ENCODE measurements around the gene SHH.
A peak's percentile ranks its signal among the peaks of the same experiment; 100 is the strongest.

SHH gene

GRCh38 chr7:155809332-155809946, 2.8 kb downstream of the SHH start:
- H3K4me3 ChIP-seq (ENCODE audit: low read length): no peak overlapping the region
- no peak for DNase-seq (ENCODE audit: low read depth, low spot score)

- DNase-seq (ENCODE audit: low read depth, low spot score): no peak
- H3K4me3 ChIP-seq (ENCODE audit: low read length): no peak overlapping the region
Observed at GRCh38 chr7:155808549-155809331, 3.5 kb downstream of the SHH start.

GRCh38 chr7:155807789-155808548, 4.3 kb downstream of the SHH start:
- DNase-seq (ENCODE audit: low read depth, low spot score): no peak
- no peak overlapping the region for H3K4me3 ChIP-seq (ENCODE audit: low read length)

- H3K4me3 ChIP-seq (ENCODE audit: low read length): no peak overlapping the region
Observed at GRCh38 chr7:155807065-155807671, 5.1 kb downstream of the SHH start.

GRCh38 chr7:155806096-155806871, 6.0 kb downstream of the SHH start:
- DNase-seq (ENCODE audit: low read depth, low spot score): no peak
- no peak overlapping the region for H3K4me3 ChIP-seq (ENCODE audit: low read length)

More at GRCh38 chr7:155807065-155807671, 5.1 kb downstream of the SHH start:
- DNase-seq (ENCODE audit: low read depth, low spot score): no peak

- no peak for DNase-seq (ENCODE audit: low read depth, low spot score)
- H3K4me3 ChIP-seq (ENCODE audit: low read length): peak overlapping the region; percentile 54
Observed at GRCh38 chr7:155805826-155806095, 6.5 kb downstream of the SHH start.

- peak; percentile 45 for DNase-seq (ENCODE audit: low read depth, low spot score)
- H3K4me3 ChIP-seq (ENCODE audit: low read length): peak overlapping the region; percentile 54
Observed at GRCh38 chr7:155804897-155805825, 7.1 kb downstream of the SHH start.

GRCh38 chr7:155804431-155804831, 7.8 kb downstream of the SHH start:
- no peak for DNase-seq (ENCODE audit: low read depth, low spot score)
- H3K4me3 ChIP-seq (ENCODE audit: low read length): no peak overlapping the region

- peak overlapping the region; percentile 41 for H3K4me3 ChIP-seq (ENCODE audit: low read length)
- no peak for DNase-seq (ENCODE audit: low read depth, low spot score)
Observed at GRCh38 chr7:155803418-155804376, 8.6 kb downstream of the SHH start.

- no peak for DNase-seq (ENCODE audit: low read depth, low spot score)
- H3K4me3 ChIP-seq (ENCODE audit: low read length): no peak overlapping the region
Observed at GRCh38 chr7:155802906-155803417, 9.3 kb downstream of the SHH start.

GRCh38 chr7:155802291-155802690, 10.0 kb downstream of the SHH start:
- DNase-seq (ENCODE audit: low read depth, low spot score): no peak
- no peak overlapping the region for H3K4me3 ChIP-seq (ENCODE audit: low read length)

GRCh38 chr7:155800741-155801267, 11.5 kb downstream of the SHH start:
- DNase-seq (ENCODE audit: low read depth, low spot score): no peak
- no peak overlapping the region for H3K4me3 ChIP-seq (ENCODE audit: low read length)

GRCh38 chr7:155800301-155800700, 12.0 kb downstream of the SHH start:
- no peak overlapping the region for H3K4me3 ChIP-seq (ENCODE audit: low read length)
- no peak for DNase-seq (ENCODE audit: low read depth, low spot score)

- DNase-seq (ENCODE audit: low read depth, low spot score): no peak
- H3K4me3 ChIP-seq (ENCODE audit: low read length): no peak overlapping the region
Observed at GRCh38 chr7:155799514-155799913, 12.7 kb downstream of the SHH start.

- no peak overlapping the region for H3K4me3 ChIP-seq (ENCODE audit: low read length)
- DNase-seq (ENCODE audit: low read depth, low spot score): no peak
Observed at GRCh38 chr7:155798673-155799439, 13.4 kb downstream of the SHH start.
